GM18909 (cell line): ENCODE measurements around the gene ZC3H8.
"Not testable (repeated sequence)": the region's sequence is repeated elsewhere in the genome, so short reads cannot be mapped to it uniquely, and the experiment has no call there.

ENCODE experiments used
- ATAC-seq: cut with Tn5 transposase; IDR thresholded peaks from one replicate; pipeline ENCODE4 v1.9.1; 2021; ENCODE audit warnings: mild to moderate bottlenecking; ENCODE audit not compliant: unreplicated experiment, poor library complexity

Gene ZC3H8

GRCh38 chr2:112254466-112255240 lies at the start of gene ZC3H8:
TSS of gene ZC3H8 (minus strand) at chr2:112255042. CDS start at chr2:112254981, 61 bp downstream.
- peak; percentile 94 for ATAC-seq

GRCh38 chr2:112304298-112304941 lies 49.6 kb upstream of the ZC3H8 start:
- ATAC-seq: no peak

GRCh38 chr2:112301973-112302372 lies 47.1 kb upstream of the ZC3H8 start:
- no peak for ATAC-seq

GRCh38 chr2:112301171-112301584 lies 46.3 kb upstream of the ZC3H8 start:
- ATAC-seq: no peak

- ATAC-seq: no peak
These were observed 41.6 kb upstream of the ZC3H8 start for GRCh38 chr2:112296407-112296806.

- no peak for ATAC-seq
These were observed 40.7 kb upstream of the ZC3H8 start for GRCh38 chr2:112295407-112296078.

- ATAC-seq: no peak
These were observed 39.0 kb upstream of the ZC3H8 start for GRCh38 chr2:112293636-112294401.

GRCh38 chr2:112290648-112291047 lies 35.8 kb upstream of the ZC3H8 start:
- no peak for ATAC-seq

GRCh38 chr2:112290088-112290487 lies 35.2 kb upstream of the ZC3H8 start:
- no peak for ATAC-seq

GRCh38 chr2:112283535-112283934 lies 28.7 kb upstream of the ZC3H8 start:
- ATAC-seq: not testable (repeated sequence)

- ATAC-seq: not testable (repeated sequence)
These were observed 27.2 kb upstream of the ZC3H8 start for GRCh38 chr2:112282066-112282465.

- no peak for ATAC-seq
These were observed 22.9 kb upstream of the ZC3H8 start for GRCh38 chr2:112277596-112278220.

- ATAC-seq: no peak
These were observed 22.1 kb upstream of the ZC3H8 start for GRCh38 chr2:112276954-112277353.

- ATAC-seq: peak; percentile 52
These were observed 21.3 kb upstream of the ZC3H8 start for GRCh38 chr2:112275887-112276773.

GRCh38 chr2:112275311-112275886 lies 20.6 kb upstream of the ZC3H8 start, which contains the start of gene ZC3H6:
TSS of gene ZC3H6 (plus strand) at chr2:112275597. CDS start at chr2:112275995, 398 bp downstream.
- peak; percentile 96 for ATAC-seq

- ATAC-seq: no peak
These were observed 18.5 kb upstream of the ZC3H8 start for GRCh38 chr2:112273349-112273748.

GRCh38 chr2:112272669-112273068 lies 17.8 kb upstream of the ZC3H8 start:
- ATAC-seq: no peak

- no peak for ATAC-seq
These were observed 13.7 kb upstream of the ZC3H8 start for GRCh38 chr2:112268547-112268946.

GRCh38 chr2:112262876-112263275 lies 8.0 kb upstream of the ZC3H8 start:
- ATAC-seq: no peak
